Activated naive CD4-positive, alpha-beta T cell treated with anti-CD3 and anti-CD28 coated beads, Interleukin-2, amount 50 U/mL, for 16 hours (primary cell): ENCODE measurements around the gene APBA2.
"Not testable (repeated sequence)": the region's sequence is repeated elsewhere in the genome, so short reads cannot be mapped to it uniquely, and the experiment has no call there.

ENCODE experiments used
- DNase-seq: peaks from one replicate; pipeline ENCODE4 v3.0.0-alpha.2; 2020

Gene APBA2

DNA sequence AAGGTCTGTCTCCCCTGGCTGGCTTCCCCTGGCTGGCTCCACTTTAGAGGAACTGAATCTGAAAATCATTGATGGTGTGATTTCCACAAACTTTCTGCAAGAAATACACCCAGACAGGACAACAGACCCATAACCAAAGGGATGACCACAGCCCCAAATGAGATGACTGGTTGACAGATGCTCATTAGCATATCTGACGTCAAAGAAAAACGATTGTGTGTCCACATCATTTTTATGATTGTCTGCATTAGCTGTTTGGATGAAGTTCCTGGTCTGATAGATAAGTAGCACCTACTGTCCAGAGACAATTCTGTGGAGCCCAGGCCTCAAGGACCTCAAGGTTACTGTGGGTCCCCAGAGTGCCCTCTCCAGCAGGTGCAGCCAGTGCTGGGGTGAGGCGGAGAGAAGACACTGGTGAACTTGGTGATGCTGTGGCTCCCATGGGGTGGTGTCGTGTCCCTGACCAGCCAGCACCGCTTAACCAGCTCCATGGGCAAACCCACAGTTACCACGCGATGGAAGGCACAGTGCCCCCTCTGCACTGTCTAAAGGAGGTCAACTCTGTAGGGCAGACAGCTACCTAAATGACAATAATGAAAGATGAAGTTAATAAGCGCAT lies 256.5 kb downstream of the APBA2 start:
- no peak for DNase-seq

DNA sequence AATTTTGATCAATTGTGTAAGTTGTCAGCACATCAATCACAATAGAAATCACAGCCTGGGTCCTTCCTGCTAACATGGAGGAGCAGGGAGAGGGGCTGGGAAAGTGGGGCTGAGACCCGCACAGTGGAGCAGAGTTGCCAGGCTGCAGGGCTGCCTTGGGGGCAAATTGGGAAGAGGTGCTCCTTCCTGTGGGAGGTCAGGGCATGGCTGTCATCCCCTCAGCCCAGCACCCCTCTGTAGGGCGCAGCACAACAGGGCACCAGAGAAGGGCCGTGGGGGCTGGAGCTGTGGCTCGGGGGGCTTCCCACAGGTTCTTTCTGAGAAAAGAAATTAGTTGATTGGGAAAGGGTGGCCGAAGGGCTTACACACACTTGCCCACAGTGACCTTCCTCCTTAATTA lies 257.5 kb downstream of the APBA2 start:
- DNase-seq = no peak

DNA sequence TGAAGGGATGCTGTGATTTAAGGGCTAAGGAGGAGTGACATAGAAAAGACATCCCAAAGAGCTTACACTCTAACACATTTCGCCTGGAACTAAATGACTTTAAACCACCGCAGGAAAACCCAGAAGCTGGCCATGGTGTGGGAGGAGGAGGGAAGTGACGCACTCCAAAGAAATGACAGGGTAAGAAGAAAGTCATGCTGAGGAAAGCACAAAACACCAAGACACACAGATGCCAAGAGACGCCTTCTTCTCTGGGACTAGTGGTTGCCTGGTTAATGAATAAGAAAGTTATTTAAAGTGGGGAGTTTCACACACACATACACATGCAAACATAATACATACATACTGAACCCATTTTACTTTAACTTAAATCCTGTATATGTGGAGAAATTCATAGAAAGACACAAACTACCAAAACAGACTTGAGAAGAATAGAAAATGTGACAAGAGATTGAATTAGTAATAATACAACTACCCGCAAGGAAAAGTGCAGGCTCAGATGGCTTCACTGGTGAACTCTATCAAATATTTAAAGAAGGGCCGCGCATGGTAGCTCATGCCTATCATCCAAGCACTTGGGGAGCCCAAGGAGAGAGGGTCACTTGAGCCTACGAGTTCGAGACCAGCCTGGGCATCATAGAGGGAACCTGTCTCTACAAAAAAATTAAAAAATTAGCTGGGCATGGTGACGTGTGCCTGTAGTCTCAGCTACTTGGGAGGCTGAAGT lies 258.3 kb downstream of the APBA2 start:
- no peak for DNase-seq

DNA sequence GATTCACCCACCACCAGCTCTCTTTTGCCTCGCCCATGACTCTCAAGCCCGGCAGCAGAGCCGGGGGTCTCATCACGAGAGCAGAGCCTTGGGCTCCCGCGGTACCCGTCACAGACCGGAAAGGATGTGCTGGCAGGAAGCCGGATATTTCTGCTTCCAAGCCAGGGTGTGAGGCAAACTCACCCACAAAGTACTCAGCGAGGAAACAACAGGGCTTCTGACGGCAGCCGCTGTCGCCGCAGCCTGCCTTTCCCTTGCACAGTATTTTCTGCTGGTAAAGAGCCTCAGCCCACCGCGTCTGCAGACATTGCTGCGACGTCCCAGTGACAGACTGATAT lies 263.9 kb downstream of the APBA2 start:
- DNase-seq = no peak

DNA sequence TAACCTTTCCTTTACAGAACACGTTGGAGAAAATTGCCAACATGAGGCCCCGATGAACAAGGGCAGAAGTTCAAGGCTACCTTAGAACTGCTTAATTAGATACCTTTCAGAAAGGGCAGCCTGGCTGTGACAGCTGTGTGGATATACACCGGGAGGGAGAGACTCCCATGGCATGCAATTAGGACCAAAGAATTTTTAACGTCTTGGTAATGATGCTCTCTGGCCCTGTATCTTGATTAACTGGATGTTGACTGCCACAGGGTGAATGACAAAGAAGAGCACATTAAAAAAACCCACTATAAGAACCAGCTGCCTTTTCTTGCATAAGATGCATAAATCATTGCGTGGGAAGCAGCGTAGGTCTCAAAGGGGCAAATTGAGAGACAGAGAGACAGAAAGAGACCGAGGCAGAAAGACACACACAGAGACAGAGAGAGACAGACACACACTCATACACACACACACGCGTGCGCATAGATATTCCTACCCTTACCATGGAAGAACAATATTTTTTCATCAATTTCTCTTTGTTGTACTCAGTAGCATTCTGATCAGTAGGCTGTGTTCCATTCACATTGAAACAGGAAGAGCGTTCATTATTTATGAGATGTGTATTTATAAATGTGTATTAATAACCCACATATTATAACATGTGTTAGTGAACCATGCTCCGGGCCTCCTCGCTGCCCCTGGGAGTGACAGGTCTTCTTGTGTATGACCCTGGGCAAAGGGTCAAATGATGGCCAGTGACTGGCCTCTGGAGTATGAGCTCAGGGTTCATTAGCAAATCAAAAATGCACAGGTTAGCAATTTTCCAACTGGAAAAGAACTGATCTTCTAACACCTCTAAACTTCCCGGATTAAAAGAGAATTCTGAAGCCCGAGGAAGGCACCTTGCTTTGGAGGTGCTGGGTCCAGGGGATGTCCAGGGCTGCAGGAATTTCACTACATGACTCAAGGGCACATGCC lies 265.0 kb downstream of the APBA2 start:
- no peak for DNase-seq

DNA sequence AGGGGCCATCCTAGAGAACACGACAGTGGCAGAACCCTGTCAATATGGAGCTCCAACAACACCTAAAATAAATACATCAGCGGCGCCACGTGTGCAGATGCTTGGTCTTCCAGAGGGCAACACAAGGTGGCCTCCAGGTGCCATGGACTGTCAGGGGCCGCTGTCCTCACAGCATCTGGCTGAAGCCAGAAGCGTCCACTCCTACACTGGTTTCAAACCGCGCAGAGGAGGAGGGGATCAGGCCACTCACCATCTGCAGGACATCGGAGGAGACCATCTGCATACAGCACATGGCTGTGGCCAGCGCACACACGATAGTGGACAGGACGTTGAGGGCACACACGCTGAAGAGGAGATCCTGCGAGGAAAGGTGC lies 265.7 kb downstream of the APBA2 start:
- no peak for DNase-seq

DNA sequence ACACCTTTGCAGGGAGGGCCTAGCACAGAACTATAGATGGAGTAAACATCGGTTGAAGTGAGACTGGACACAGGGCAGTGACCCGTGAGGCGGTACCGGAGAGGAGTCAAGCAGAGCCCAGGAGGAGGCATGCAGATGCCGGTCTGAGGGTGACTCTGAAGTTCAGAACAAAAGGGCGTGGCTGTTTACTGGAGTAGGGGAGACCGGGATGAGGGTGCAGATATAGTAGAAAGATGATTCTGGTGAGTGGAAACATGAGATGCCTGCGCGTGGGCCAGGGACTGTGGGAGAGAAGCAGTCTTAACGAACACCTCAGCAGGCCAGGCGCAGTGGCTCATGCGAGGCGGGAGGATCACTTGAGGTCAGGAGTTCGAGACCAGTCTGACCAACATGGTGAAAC lies 270.7 kb downstream of the APBA2 start:
- DNase-seq = no peak

DNA sequence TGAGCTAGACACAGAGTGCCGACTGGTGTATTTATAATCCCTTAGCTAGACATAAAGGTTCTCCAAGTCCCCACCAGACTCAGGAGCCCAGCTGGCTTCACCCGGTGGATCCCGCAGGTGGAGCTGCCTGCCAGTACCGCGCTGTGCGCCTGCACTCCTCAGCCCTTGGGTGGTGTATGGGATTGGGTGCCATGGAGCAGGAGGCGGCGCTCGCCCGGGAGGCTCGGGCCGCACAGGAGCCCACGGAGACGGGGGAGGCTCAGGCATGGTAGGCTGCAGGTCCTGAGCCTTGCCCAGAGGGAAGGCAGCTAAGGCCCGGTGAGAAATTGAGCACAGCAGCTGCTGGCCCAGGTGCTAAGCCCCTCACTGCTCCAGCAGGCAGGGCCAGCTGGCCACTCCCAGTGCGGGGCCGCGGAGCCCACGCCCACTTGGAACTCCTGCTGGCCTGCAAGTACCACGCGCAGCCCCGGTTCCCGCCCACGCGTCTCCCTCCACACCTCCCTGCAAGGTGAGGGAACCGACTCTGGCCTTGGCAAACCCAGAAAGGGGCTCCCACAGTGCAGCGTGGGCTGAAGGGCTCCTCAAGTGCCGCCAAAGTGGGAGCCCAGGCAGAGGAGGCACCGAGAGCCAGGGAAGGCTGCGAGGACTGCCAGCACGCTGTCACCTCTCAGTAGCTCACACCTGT lies 274.1 kb downstream of the APBA2 start:
- DNase-seq = no peak

DNA sequence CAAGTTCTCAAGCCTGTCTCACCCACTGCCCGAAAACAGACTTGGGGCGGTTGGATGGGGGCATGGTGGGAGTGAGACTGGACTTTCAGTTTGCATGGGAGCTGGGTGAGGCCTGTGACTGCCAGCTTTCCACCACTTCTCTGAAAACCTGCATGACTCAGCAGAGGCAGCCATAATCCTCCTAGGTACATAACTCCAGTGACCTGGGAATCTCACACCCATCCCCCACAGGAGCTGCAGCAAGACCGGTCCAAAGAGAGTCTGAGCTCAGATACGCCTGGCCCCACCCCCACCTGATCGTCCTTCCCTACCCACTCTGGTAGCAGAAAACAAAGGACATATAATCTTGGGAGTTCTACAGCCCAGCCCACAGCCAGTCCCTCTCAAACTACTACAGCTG lies 276.6 kb downstream of the APBA2 start:
- no peak for DNase-seq

DNA sequence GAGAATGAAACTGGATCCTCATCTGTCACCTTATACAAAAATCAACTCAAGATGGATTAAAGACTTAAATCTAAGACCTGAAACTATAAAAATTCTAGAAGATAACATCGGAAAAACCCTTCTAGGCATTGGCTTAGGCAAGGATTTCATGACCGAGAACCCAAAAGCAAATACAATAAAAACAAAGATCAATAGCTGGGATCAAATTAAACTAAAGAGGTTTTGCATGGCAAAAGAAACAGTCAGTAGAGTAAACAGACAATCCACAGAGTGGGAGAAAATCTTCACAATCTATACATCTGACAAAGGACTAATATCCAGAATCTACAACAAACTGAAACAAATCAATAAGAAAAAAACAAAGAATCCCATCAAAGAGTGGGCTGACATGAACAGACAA lies 281.3 kb downstream of the APBA2 start:
- DNase-seq = not testable (repeated sequence)
